Subcutaneous adipose tissue (tissue), 4 donors: ENCODE data around the gene SUN1. TPM values are rescaled to one million over a fixed set of nuclear protein-coding genes. Genes with fewer than 3 reads are reported as not detected.

Source experiments
- CTCF ChIP-seq: fragments of 450-650 bp; IDR thresholded peaks from one replicate; pipeline ENCODE4 v1.5.1; 2016; ENCODE audit warnings: low read depth, mild to moderate bottlenecking, control low read depth, antibody characterized with exemption, moderate library complexity
- total RNA-seq, 4 donors: library from RNA; depleted of rRNA; stranded (reverse); fragments of >200 nt; gene quantifications; one replicate each; pipeline ENCODE4 v1.1.0, GENCODE V29; 2016

Gene SUN1
- total RNA-seq, 4 donors from 2014 or later: 103 to 239 (median 166) TPM

- no peak for TF ChIP-seq CTCF
Observed at GRCh38 chr7:859359-860030, 27.2 kb downstream of the SUN1 start.

- TF ChIP-seq CTCF: no peak
Observed at GRCh38 chr7:860149-860548, 27.9 kb downstream of the SUN1 start.

- no peak for TF ChIP-seq CTCF
Observed at GRCh38 chr7:861222-861621, 28.9 kb downstream of the SUN1 start.

GRCh38 chr7:862157-862556 is 29.9 kb downstream of the SUN1 start:
- no peak for TF ChIP-seq CTCF

- TF ChIP-seq CTCF: no peak
Observed at GRCh38 chr7:863106-863505, 30.8 kb downstream of the SUN1 start.

- no peak for TF ChIP-seq CTCF
Observed at GRCh38 chr7:865921-866320, 33.6 kb downstream of the SUN1 start.

GRCh38 chr7:867001-867405 is 34.7 kb downstream of the SUN1 start:
- no peak for TF ChIP-seq CTCF
